Activated naive CD8-positive, alpha-beta T cell treated with anti-CD3 and anti-CD28 coated beads for 36 hours (primary cell): Measurements from ENCODE around the gene SNRPD2. TPM values are rescaled to one million over a fixed set of nuclear protein-coding genes. Genes with fewer than 3 reads are reported as not detected.

Experiments
- DNase-seq: peaks from one replicate; pipeline ENCODE4 v3.0.0; 2021
- H3K27ac Mint-ChIP-seq: one replicate; pipeline ENCODE4 v1.8.0; 2022; ENCODE audit warnings: mild to moderate bottlenecking, moderate library complexity, mixed read lengths
- H3K27me3 Mint-ChIP-seq: one replicate; pipeline ENCODE4 v1.8.0; 2022; ENCODE audit warnings: mild to moderate bottlenecking, mixed read lengths
- H3K36me3 Mint-ChIP-seq: one replicate; pipeline ENCODE4 v1.8.0; 2021; ENCODE audit warnings: mild to moderate bottlenecking, mixed read lengths
- H3K4me1 Mint-ChIP-seq: one replicate; pipeline ENCODE4 v1.8.0; 2021; ENCODE audit warnings: mixed read lengths
- H3K4me3 Mint-ChIP-seq: one replicate; pipeline ENCODE4 v1.8.0; 2022; ENCODE audit warnings: mild to moderate bottlenecking, moderate library complexity, mixed read lengths
- H3K9me3 Mint-ChIP-seq: one replicate; pipeline ENCODE4 v1.8.0; 2022; ENCODE audit warnings: mixed read lengths
- total RNA-seq, 2 experiments: library from RNA; stranded (reverse); gene quantifications; one replicate each; pipeline ENCODE4 v1.2.3, GENCODE V29; 2021

The SNRPD2 gene
- total RNA-seq, 2 experiments from 2014 or later: 818 to 852 TPM

DNA sequence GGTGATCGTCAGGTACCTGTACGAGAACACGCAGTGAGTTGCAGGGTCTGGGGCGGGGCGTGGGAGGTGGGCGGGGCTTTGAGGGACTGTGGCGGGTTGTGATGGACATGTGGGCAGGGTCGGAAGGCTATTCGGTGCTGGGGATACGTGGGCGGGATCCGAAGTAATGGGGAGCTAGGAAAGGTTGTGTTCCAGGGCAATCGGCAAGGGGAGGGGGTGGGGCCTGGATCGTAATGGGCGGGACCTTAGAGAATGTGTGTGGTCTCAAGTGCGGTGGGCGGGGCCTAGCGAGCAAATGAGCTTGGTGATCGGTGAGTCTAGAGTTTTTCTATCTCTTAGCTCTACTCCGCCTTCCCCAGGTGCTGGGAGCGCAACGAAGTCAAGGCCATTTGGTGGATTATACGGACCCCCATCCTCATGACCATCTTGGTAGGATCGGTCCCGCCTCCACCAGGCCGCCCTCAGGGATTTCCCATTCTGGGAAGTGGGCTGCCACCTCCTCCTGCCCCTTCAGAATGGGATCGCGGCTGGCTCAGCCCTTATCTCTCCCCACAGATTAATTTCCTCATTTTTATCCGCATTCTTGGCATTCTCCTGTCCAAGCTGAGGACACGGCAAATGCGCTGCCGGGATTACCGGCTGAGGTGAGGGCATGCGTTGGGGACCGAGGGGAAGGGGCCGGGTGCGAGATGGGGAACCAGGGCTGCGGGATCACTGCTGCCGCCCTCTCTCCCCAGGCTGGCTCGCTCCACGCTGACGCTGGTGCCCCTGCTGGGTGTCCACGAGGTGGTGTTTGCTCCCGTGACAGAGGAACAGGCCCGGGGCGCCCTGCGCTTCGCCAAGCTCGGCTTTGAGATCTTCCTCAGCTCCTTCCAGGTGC, 14.2 kb downstream of the SNRPD2 start:
- Mint-ChIP-seq H3K36me3 (no peaks in the 10 kb centered on the region), H3K27ac (peak overlapping the region; percentile 23), H3K4me1 (peaks cover 16% of the 10 kb centered on the region), H3K9me3 (no peaks in the 10 kb centered on the region), H3K27me3 (no peaks in the 10 kb centered on the region), H3K4me3 (peak overlapping the region; percentile 75)
- DNase-seq: peak; percentile 84

DNA sequence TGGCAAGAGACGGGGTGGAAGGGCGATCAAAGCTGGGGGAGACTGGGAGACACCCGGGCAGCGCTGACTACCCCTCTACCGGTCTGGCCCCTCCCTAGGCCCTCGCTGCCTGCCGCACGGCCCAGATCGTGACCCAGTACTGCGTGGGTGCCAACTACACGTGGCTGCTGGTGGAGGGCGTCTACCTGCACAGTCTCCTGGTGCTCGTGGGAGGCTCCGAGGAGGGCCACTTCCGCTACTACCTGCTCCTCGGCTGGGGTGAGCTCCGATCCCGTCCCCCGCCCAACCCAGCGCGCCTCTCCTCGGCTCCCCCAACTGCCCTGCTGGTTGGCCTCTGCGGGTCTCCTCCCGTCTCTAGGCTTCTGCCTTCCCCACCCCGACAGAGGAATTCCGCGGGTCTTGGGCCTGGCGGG, 14.9 kb downstream of the SNRPD2 start:
- no peaks in the 10 kb centered on the region for H3K9me3 Mint-ChIP-seq
- peak overlapping the region; percentile 73 for H3K4me3 Mint-ChIP-seq
- H3K27me3 Mint-ChIP-seq: no peaks in the 10 kb centered on the region
- no peaks in the 10 kb centered on the region for H3K36me3 Mint-ChIP-seq
- peak; percentile 59 for DNase-seq
- H3K27ac Mint-ChIP-seq: no peak overlapping the region
- peaks cover 13% of the 10 kb centered on the region for H3K4me1 Mint-ChIP-seq

DNA sequence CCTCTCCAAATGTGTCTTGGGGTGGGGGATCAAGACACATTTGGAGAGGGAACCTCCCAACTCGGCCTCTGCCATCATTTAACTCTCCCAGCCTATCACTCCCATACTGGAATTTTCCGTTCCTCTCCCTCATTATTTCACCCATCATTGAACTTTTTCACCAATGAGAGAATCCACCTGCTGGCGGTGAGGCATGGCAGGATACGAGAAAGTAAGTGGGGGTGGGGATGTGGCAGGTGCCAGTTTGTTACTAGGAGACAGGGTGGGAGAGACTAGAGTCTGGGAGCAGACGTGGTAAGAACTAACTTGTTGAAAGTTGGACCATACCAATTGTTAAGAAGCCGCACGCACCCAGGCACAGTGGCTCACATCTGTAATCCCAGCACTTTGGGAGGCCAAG, 16.8 kb downstream of the SNRPD2 start:
- peaks cover 1% of the 10 kb centered on the region for H3K9me3 Mint-ChIP-seq
- no peaks in the 10 kb centered on the region for H3K36me3 Mint-ChIP-seq
- no peak overlapping the region for H3K4me3 Mint-ChIP-seq
- peaks cover 11% of the 10 kb centered on the region for H3K4me1 Mint-ChIP-seq
- H3K27ac Mint-ChIP-seq: no peak overlapping the region
- no peak for DNase-seq
- H3K27me3 Mint-ChIP-seq: peaks cover 15% of the 10 kb centered on the region

DNA sequence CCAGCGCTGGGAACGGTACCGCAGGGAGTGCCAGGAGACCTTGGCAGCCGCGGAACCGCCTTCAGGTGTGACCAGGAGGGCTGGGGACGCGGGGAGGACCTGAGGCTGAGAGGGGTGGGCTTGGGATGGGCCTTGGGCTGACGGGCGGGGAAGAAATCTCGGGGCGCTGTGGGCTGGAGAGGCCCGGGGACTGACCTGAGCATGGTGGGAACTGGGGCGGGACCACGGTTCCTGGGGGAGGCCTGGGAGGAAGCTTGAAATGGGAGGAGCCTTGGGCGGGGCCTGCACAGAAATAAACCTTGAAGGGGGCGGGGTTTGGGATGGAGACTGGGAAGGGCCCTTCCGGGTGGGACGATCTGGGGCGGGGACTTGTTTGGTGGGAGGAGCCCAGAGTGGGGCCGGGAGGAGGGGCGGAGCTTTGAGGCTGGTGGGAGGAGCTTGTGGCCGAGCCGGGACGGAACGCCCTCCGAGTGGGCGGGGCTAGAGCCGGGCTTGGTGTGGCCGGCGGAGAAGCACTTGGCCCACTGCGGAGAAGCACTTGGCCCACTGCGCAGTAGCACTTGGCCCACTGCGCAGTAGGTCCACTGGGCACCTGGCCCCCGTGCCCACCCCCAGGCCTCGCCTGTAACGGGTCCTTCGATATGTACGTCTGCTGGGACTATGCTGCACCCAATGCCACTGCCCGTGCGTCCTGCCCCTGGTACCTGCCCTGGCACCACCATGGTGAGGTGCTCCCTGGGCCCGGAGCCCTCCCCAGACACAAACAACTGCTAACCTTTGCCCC, 20.9 kb downstream of the SNRPD2 start:
- Mint-ChIP-seq H3K27me3 (peaks cover 23% of the 10 kb centered on the region), H3K9me3 (peaks cover 1% of the 10 kb centered on the region), H3K4me1 (peaks cover 24% of the 10 kb centered on the region), H3K27ac (no peak overlapping the region), H3K4me3 (peak overlapping the region; percentile 53), H3K36me3 (no peaks in the 10 kb centered on the region)
- DNase-seq: peak; percentile 75

DNA sequence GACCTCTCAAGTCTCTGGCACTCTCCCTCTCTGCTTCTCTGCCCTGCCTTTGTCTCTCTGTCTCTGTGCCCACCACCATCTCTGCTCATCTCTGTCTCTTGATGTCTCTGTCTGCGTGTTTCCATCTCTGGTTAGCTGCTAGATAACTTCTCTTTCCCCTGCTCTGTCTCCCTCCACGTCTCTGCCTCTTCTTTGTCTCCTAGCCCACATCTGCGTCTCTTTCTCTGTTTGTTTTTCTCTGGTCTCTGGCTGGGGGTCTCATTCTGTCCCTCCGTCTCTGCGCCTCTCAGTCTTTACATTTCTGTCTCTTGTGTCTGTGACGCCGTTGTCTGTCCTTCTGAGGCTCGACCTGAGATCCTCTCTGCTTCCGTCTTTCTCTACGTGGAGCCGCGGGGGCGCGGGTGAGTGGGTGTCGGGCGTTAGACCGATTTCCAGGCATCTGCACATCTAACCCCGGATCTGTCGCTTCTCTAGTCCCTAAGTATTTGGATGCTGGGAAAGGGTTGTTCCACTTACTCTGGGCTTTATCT, 23.3 kb downstream of the SNRPD2 start:
- no peaks in the 10 kb centered on the region for H3K36me3 Mint-ChIP-seq
- peaks cover 23% of the 10 kb centered on the region for H3K27me3 Mint-ChIP-seq
- peak; percentile 36 for DNase-seq
- H3K4me1 Mint-ChIP-seq: peaks cover 24% of the 10 kb centered on the region
- H3K27ac Mint-ChIP-seq: peak overlapping the region; percentile 8
- H3K9me3 Mint-ChIP-seq: peaks cover 1% of the 10 kb centered on the region
- H3K4me3 Mint-ChIP-seq: peak overlapping the region; percentile 77

DNA sequence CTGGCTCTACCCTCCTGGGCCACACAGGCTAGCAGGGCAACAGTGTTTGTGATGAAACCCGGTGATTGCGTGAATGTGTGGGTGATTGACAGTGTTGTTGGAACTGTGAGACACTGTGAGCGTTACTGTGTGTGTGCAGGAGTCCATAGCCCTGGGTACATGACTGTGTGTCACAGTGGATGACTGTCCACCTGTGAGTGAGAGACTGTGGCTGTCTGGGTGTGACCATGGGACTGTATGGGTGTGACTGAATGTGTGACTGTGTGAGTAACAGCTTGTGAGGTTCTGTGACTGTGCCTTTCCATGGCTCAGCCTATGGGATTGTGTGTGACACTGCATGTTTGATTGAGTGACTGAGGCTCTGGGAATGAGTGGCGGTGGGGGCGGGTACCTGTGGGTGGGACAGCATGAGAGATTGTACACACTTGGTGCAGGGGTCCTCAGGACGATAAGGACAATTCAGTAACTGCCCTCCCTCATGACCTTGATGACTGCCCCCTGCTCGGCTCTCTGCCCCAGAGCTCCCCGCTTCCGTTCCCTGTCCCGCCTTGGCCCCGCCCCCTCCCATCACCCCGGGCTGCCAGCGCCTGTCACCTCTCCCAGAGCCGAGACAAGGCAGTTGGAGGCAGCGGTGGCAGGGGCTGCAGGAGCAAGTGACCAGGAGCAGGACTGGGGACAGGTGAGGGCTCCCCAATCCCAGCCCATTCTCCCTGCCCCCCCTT, 24.0 kb downstream of the SNRPD2 start, which contains the start of gene GIPR:
Gene GIPR, plus strand, starts transcription at position 602 of the 722 bp plus-strand sequence. CDS start 1,300 bp downstream, outside the sequence.
- Mint-ChIP-seq H3K27ac (peak within 1 kb of the TSS; percentile 14), H3K9me3 (peaks cover 1% of the 10 kb centered on the region), H3K36me3 (no peaks in the 10 kb centered on the region), H3K27me3 (peaks cover 23% of the 10 kb centered on the region), H3K4me1 (peaks cover 24% of the 10 kb centered on the region), H3K4me3 (peak within 1 kb of the TSS; percentile 77)
- peak; percentile 68 for DNase-seq

DNA sequence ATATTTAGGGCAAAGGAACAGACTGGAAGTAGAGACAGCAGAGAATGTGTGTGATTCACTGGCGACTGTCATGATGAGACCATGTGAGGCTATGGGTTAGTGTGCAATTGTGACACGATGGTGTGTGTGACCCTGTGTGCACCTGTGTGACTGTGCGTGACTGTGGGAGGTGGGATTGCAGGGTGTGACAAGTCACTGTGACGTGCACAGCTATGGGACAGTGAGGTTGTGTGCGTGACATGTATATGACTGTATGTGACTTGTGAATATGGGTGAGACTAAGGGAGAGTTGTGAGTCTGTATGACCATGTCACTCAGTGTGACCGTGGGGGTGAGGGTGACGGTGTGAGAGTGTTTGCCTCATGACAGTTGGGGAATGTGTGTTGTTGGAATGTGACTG, 27.2 kb downstream of the SNRPD2 start:
- no peak for DNase-seq
- Mint-ChIP-seq H3K27ac (no peak overlapping the region), H3K9me3 (no peaks in the 10 kb centered on the region), H3K36me3 (no peaks in the 10 kb centered on the region), H3K27me3 (peaks cover 11% of the 10 kb centered on the region), H3K4me1 (peaks cover 19% of the 10 kb centered on the region), H3K4me3 (no peak overlapping the region)

DNA sequence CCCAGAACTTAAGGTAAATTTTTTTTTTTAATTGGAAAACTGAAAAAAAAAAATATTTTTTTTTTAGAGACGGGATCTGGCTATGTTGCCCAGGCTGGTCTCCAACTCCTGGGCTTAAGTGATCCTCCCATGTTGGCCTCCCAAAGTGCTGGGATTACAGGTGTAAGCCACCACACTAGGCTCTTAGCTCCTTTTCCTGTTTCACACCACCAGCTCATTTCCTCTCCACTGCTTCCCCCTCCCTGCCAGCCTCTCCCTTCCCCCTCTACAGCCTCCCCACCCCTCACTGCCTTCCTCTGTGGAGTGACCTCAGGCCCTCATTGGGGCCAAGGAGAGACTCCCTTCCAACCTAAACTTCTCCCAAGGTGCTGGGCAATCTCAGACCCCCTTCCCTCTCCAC, 28.0 kb downstream of the SNRPD2 start:
- no peak for DNase-seq
- Mint-ChIP-seq H3K4me1 (peaks cover 12% of the 10 kb centered on the region), H3K36me3 (no peaks in the 10 kb centered on the region), H3K4me3 (no peak overlapping the region), H3K9me3 (no peaks in the 10 kb centered on the region), H3K27ac (no peak overlapping the region), H3K27me3 (peaks cover 4% of the 10 kb centered on the region)

DNA sequence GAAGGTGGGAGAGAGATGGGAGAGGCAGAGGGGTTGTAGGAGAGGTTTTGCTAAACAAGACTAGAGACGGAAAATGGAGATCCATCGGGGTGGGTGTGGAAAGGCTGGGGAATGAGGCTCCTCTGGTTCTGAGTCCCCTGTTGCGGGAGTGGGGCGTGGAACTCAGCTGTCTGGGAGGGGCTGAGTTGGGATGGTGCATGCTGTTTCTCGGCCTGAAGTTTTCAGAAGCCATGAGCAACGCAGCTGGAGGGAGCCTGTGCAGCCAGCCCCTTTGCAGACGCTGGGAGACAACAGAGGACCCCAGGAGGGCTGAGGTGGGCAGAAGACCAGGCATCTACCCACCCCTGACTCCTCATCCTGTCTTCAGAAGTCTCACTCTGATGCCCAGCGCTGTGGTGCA, 31.1 kb downstream of the SNRPD2 start:
- Mint-ChIP-seq H3K9me3 (no peaks in the 10 kb centered on the region), H3K27me3 (peaks cover 4% of the 10 kb centered on the region), H3K27ac (no peak overlapping the region), H3K4me3 (no peak overlapping the region), H3K4me1 (no peaks in the 10 kb centered on the region), H3K36me3 (no peaks in the 10 kb centered on the region)
- DNase-seq: no peak

DNA sequence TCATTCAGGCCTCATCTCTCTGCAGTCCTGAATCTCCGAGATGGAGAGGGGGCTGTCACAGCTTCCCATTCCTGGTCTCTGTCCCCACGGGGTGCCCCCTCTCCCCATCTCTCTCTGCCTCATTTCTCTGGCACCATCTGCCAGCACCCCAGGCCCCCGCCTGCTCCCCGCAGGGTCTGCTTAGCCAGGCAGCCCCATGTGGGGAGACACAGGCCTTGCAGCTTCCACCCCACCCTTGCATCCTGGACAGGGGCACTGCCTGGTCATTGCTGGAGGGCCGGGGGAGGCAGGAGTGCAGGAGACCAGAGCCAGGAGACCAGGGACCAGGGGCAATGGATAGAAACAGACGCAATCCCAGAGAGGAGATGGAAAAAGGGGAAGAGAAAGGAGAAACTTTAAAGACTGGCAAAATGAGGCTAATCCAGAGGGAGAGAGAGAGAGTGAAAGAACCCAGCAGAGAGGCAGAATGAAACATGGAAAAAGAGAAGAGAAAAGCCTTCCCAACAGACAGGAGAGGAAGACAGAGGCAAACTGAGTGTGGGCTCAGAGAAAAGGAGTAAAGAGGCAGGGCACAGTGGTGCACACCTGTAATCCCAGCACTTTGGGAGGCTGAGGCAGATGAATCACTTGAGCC, 32.5 kb downstream of the SNRPD2 start:
- H3K4me1 Mint-ChIP-seq: no peaks in the 10 kb centered on the region
- no peaks in the 10 kb centered on the region for H3K36me3 Mint-ChIP-seq
- H3K9me3 Mint-ChIP-seq: no peaks in the 10 kb centered on the region
- DNase-seq: no peak
- no peak overlapping the region for H3K4me3 Mint-ChIP-seq
- peaks cover 4% of the 10 kb centered on the region for H3K27me3 Mint-ChIP-seq
- H3K27ac Mint-ChIP-seq: no peak overlapping the region

DNA sequence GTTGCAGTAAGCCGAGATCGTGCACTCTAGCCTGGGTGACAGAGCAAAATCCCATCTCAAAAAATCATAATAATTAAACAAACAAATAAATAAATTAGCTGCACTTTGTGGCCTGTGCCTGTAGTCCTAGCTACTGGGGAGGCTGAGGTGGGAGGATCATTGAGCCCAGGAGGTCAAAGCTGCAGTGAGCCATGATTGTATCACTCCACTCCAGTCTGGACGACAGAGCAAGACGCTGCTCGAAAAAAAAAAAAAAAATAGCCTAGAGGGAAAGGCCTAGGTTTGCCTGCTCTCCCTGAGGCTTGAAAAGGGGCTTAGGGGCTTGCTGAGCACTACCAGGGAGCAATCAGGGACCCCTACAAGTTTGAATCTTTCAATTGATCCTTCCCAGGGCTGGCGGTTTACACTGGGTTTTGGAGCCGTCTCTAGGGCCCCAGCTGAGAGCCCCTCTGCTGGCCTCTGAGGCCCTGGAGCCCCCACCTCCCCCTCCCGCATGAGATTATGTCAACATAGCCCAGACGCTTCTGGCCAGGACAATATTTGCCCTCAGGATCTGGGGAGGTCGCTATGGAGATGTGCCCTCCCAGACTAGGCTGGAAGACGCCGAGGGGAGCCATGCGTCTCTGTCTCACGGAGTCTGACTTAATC, 34.1 kb downstream of the SNRPD2 start:
- Mint-ChIP-seq H3K27ac (no peak overlapping the region), H3K4me3 (no peak overlapping the region), H3K27me3 (peaks cover 4% of the 10 kb centered on the region), H3K36me3 (no peaks in the 10 kb centered on the region), H3K9me3 (no peaks in the 10 kb centered on the region), H3K4me1 (no peaks in the 10 kb centered on the region)
- no peak for DNase-seq

DNA sequence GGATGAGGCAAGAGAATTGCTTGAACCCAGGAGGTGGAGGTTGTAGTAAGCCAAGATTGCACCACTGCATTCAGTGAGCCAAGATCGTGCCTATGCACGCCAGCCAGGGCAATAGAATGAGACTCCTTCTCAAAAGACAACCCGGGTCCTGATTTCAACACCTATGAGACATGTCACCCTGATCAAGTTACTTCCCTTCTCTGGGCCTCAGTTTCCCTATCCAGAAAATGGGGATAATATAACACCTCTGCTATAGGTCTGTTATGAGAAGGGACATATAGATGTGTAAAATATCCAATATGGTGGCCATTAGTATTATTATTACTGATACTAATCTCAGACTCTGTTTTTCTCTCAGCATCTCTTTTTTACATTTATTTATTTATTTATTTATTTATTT, 36.7 kb downstream of the SNRPD2 start:
- H3K4me3 Mint-ChIP-seq: no peak overlapping the region

DNA sequence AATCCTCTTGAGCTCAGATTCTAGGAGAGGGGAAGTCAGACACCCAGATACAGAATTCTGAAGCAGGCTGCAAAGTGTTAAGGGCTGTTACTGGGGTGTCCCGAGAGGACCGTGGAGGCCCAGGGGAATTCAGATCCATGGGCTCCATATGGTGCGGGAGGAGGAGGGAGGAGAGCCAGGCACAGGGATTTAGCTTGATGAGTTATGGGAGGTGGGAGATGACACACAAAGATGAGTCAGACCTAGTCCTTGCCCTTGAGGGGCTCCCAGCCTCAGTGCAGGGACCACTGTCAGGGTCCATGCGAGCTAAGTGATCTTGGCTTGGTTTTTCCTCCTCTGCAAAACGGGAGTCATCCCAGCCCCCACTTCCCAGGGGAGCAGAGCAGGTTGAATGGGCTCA, 38.1 kb downstream of the SNRPD2 start:
- no peak for DNase-seq
- H3K4me1 Mint-ChIP-seq: no peaks in the 10 kb centered on the region
- H3K27ac Mint-ChIP-seq: no peak overlapping the region
- H3K9me3 Mint-ChIP-seq: no peaks in the 10 kb centered on the region
- no peak overlapping the region for H3K4me3 Mint-ChIP-seq
- H3K27me3 Mint-ChIP-seq: peaks cover 7% of the 10 kb centered on the region
- no peaks in the 10 kb centered on the region for H3K36me3 Mint-ChIP-seq

More for the DNA sequence above, 36.7 kb downstream of the SNRPD2 start:
- peaks cover 7% of the 10 kb centered on the region for H3K27me3 Mint-ChIP-seq
- no peaks in the 10 kb centered on the region for H3K36me3 Mint-ChIP-seq
- no peaks in the 10 kb centered on the region for H3K9me3 Mint-ChIP-seq
- DNase-seq: no peak
- no peaks in the 10 kb centered on the region for H3K4me1 Mint-ChIP-seq
- H3K27ac Mint-ChIP-seq: no peak overlapping the region

DNA sequence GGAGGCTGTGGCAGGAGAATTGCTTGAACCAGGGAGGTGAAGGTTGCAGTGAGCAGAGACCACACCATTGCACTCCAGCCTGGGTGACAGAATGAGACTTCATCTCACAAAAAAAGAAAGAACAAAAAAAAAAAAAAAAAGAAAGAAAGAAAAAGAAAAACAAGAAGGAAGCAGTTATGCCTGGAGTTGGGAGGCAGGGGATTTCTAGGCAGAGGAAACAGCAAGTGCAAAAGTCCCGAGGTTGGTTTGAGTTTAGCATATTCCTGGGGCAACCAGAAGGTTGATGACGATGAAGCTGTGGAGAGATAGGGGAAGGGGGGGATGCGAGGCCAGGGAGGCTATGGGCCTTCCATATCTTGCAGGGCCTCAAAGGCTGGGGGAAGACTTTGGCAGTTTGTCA, 41.0 kb downstream of the SNRPD2 start:
- H3K27ac Mint-ChIP-seq: no peak overlapping the region
- peaks cover 24% of the 10 kb centered on the region for H3K27me3 Mint-ChIP-seq
- no peak overlapping the region for H3K4me3 Mint-ChIP-seq
- no peaks in the 10 kb centered on the region for H3K9me3 Mint-ChIP-seq
- peaks cover 8% of the 10 kb centered on the region for H3K4me1 Mint-ChIP-seq
- no peaks in the 10 kb centered on the region for H3K36me3 Mint-ChIP-seq
- DNase-seq: no peak
